ENCODE data around the gene RANBP10. TPM values are rescaled to one million over a fixed set of nuclear protein-coding genes. Genes with fewer than 3 reads are reported as not detected.

The RANBP10 gene
- total and polyA plus RNA-seq, 2 donors (not counting 3 experiments of a cell fraction or from before 2014, with no cell fraction given): 25.6 to 28.8 TPM

DNA sequence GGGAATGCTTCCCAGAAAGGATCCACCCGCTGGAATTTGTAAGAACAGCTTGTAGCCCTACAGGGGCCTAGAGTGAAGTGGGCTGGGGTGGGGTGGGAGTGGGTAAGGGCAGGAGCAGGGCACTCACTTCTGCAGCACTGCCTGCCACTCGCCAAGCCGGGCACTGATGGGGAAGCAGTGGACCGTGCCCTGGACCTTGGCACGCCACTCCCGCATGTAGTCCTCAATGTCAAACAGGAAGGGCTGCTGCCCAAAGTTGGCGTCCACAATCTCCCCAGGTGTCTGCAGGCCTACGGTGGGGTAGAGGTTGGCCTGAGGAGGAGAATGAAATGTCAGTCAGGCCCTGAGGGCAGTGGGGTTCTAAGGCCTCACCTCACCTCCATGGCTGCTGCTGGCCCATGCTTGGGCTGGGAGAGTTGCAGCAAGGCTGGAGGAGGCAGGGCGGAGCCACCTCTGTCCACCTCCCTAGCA lies 71.6 kb downstream of the RANBP10 start:
- Histone ChIP-seq H3K79me2 (ENCODE audit: control insufficient read depth, insufficient read depth, low read length) (no peaks in the 10 kb centered on the region), H3K9ac (replicated peaks; ENCODE audit: extremely low read depth, insufficient read depth, low read length) (no peak overlapping the region), H4K20me1 (replicated peaks; ENCODE audit: control insufficient read depth, extremely low read depth, insufficient read depth, low read length) (no peaks in the 10 kb centered on the region), H3K27me3 (ENCODE audit: control insufficient read depth in 2 of 2, insufficient read depth in 2 of 2, low read length in 2 of 2) (no peaks in the 10 kb centered on the region), H3K9me1 (replicated peaks; ENCODE audit: control insufficient read depth, extremely low read depth, insufficient read depth, low read length) (no peaks in the 10 kb centered on the region), H3K9me3 (replicated peaks; ENCODE audit: control insufficient read depth, insufficient read depth, low read length) (no peaks in the 10 kb centered on the region), H3K4me1 (ENCODE audit: control insufficient read depth, extremely low read depth, insufficient read depth, low read length) (no peaks in the 10 kb centered on the region), H3K27ac (ENCODE audit: insufficient read depth, low read depth, low read length) (no peak overlapping the region), H2AFZ (ENCODE audit: low read depth, low read length) (no peak overlapping the region), H3K4me3 (replicated peaks in 1 of 3; ENCODE audit: insufficient read depth in 1 of 3, low read depth in 1 of 3, low read length in 3 of 3) (no peak overlapping the region), H3K4me2 (ENCODE audit: insufficient read depth, low read length) (no peak overlapping the region), H3K36me3 (ENCODE audit: control insufficient read depth in 2 of 2, extremely low read depth in 1 of 2, insufficient read depth in 2 of 2, low read length in 2 of 2) (peaks cover 0 to 26% of the 10 kb centered on the region in 2 experiments)
- ChIA-PET POLR2A (interaction anchor here (0.6 kb wide), 1 partner anchor 222 kb away, joined by 4 read pairs; no protein-coding TSS in a partner anchor), CTCF (no interaction called here)
- dilution Hi-C loops (cut with MboI; ENCODE audit: extremely low pct_ligation_motif_present, low sequenced_read_pairs): no loop called here
- BruUV-seq (replicated peaks): no TSS peak
- TF ChIP-seq MYC (IDR thresholded peaks at IDR 0.05; ENCODE audit: low read depth, low read length) (no peak), POLR2A (IDR thresholded peaks at IDR 0.05; ENCODE audit: low read depth, low read length) (no peak), EZH2 (IDR thresholded peaks at IDR 0.05; ENCODE audit: borderline replicate concordance, low read depth, low read length, severe bottlenecking) (no peak), JUN (IDR thresholded peaks at IDR 0.05; ENCODE audit: borderline replicate concordance, insufficient read depth, insufficient read length, low read depth) (no peak), POLR2AphosphoS5 (IDR thresholded peaks at IDR 0.05; ENCODE audit: insufficient read depth, low read depth, low read length) (no peak), GATA2 (IDR thresholded peaks at IDR 0.05; ENCODE audit: insufficient read depth, insufficient read length, low read depth, low read length) (no peak), FOS (IDR thresholded peaks at IDR 0.05; ENCODE audit: borderline replicate concordance, insufficient read depth, low read length) (no peak)
- TF ChIP-seq, protein P1, sequence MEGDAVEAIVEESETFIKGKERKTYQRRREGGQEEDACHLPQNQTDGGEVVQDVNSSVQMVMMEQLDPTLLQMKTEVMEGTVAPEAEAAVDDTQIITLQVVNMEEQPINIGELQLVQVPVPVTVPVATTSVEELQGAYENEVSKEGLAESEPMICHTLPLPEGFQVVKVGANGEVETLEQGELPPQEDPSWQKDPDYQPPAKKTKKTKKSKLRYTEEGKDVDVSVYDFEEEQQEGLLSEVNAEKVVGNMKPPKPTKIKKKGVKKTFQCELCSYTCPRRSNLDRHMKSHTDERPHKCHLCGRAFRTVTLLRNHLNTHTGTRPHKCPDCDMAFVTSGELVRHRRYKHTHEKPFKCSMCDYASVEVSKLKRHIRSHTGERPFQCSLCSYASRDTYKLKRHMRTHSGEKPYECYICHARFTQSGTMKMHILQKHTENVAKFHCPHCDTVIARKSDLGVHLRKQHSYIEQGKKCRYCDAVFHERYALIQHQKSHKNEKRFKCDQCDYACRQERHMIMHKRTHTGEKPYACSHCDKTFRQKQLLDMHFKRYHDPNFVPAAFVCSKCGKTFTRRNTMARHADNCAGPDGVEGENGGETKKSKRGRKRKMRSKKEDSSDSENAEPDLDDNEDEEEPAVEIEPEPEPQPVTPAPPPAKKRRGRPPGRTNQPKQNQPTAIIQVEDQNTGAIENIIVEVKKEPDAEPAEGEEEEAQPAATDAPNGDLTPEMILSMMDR (IDR thresholded peaks at IDR 0.05; ENCODE audit: extremely low read depth in 1 of 2, insufficient read depth in 1 of 2, low read depth in 1 of 2, low read length in 2 of 2): no peak
- TF ChIP-seq, protein P2, sequence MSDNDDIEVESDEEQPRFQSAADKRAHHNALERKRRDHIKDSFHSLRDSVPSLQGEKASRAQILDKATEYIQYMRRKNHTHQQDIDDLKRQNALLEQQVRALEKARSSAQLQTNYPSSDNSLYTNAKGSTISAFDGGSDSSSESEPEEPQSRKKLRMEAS (IDR thresholded peaks at IDR 0.05; ENCODE audit: insufficient read depth, insufficient read length): no peak
- DNase-seq (ENCODE audit: low read depth, low spot score): no peak
- intact Hi-C loops (cut with micrococcal nuclease): no loop called here
- FAIRE-seq: no peak

Data from endothelial cell of umbilical vein (primary cell).